GM13976 (cell line): Measurements from ENCODE around the gene ARVCF.

Experiments used
- DNase-seq: peaks from one replicate; pipeline ENCODE4 v3.0.0; 2012; ENCODE audit warnings: low spot score
- CTCF ChIP-seq: IDR thresholded peaks from 2 replicates; pipeline ENCODE4 v1.5.1; 2012; ENCODE audit warnings: borderline replicate concordance, mild to moderate bottlenecking; ENCODE audit not compliant: insufficient read depth; ENCODE audit errors: extremely low read depth, missing control alignments, control extremely low read depth
- in situ Hi-C: fragments of 300-500 bp; cut with MboI; formaldehyde crosslinking; loops from one replicate; pipeline ENCODE4 v1.12.0; 2022; ENCODE audit warnings: low sequenced_read_pairs, mixed read lengths, inconsistent platforms; ENCODE audit not compliant: unreplicated experiment

ARVCF gene

GRCh38 chr22:20020533-20021195 lies 4.0 kb upstream of the ARVCF start, which contains the start of gene TANGO2:
TANGO2 (plus strand) TSS chr22:20021110; CDS start chr22:20036799, 15,689 bp downstream.
- peak; percentile 99 for DNase-seq
- no peak for TF ChIP-seq CTCF
- in situ Hi-C loops: no loop called here

DNA sequence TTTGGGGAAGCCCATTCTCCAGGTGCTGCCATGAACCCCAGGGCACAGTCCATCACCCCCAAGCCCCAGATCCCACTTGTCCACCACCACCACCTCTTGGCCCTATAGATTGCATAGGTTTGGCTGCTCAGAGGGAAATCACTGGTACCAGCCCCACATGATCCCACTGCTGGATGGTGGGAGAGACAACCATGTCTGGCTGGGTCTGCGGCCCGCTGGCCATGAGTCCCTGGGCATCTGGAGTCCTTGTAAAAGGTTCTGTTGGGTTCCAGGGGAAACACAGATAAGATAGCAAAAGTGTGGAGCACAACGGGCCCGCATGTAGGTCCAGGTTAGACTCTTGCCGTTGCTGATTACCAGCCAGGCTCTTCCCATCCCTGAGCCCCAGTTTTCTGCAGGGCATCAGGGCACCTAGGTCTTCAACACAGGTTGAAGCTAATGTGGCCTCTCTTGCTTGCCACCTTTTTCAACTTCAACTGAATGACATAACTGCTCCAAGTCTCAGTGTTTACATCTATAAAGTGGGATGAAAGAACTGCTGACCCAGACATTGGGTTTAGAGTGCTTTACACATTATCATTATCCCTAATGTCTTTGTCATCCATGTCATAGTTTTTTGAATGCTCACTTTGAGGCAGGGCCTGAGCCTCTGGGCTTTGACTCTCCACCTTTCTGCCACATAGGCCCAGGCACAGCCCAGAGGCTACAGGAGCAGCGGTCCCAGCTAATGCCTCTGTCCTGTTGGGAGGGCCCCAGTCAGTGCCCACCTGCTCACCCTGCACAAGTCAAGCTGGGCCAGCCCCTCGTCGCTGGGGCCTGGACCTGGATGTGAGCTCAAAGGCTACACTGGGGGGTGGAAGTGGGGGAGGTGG lies 3.3 kb upstream of the ARVCF start:
- no peak for TF ChIP-seq CTCF
- no peak for DNase-seq
- in situ Hi-C loops: no loop called here

GRCh38 chr22:20018001-20018400 lies 1.4 kb upstream of the ARVCF start:
- in situ Hi-C loops: no loop called here
- DNase-seq: no peak
- TF ChIP-seq CTCF: no peak

GRCh38 chr22:20017622-20017958 lies 967 bp upstream of the ARVCF start:
- in situ Hi-C loops: no loop called here
- no peak for TF ChIP-seq CTCF
- no peak for DNase-seq

DNA sequence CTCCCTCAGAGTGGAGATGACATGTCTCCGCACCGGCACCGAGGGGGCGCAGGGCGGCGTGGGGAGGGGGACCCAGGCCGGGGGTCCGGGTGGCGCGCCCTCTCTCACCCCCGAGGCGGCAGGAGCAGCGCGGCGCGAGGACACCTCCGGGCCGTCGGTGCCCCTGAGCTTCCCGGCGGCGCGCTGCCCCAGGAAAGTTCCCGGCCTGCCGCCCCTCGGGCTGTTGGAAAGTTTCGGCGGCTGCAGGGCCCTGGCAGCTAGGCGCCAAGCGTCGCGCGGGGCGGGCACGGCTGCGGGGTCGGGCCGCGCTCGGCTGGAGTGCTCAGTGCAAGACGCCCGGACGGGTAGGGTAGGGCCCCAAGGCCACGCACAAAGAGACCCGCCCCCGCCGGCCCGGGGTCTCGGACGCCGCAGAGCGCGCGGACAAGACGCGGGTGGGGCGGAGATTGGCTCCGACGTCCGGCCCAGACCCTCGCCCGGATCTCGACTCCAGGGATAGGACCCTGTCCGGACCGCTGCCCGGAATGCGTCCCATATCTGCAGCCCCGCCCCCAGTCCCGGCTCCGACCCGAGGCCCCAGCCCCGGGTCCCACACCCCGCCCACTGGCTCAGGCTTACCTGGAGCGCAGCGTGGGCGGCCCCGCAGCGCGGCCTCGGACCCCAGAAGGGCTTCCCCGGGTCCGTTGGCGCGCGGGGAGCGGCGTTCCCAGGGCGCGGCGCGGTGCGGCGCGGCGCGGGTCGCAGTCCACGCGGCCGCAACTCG lies 471 bp downstream of the ARVCF start:
- in situ Hi-C loops: no loop called here
- no peak for DNase-seq
- no peak for TF ChIP-seq CTCF

GRCh38 chr22:20015187-20015625 lies 1.4 kb downstream of the ARVCF start:
- TF ChIP-seq CTCF: no peak
- in situ Hi-C loops: no loop called here

More at GRCh38 chr22:20015187-20015625, 1.4 kb downstream of the ARVCF start:
- DNase-seq: no peak
